HG03575 (cell line): ENCODE data around the gene SPATA4.

Experiments
- ATAC-seq: cut with Tn5 transposase; IDR thresholded peaks from one replicate; pipeline ENCODE4 v1.9.1; 2021; ENCODE audit not compliant: unreplicated experiment, insufficient number of reproducible peaks, low FRiP score; ENCODE audit errors: extremely low read depth

The SPATA4 gene

GRCh38 chr4:176193938-176194337 is 1.4 kb downstream of the SPATA4 start:
- ATAC-seq: no peak

- ATAC-seq: no peak
Measured at GRCh38 chr4:176193126-176193525, 2.3 kb downstream of the SPATA4 start.

DNA sequence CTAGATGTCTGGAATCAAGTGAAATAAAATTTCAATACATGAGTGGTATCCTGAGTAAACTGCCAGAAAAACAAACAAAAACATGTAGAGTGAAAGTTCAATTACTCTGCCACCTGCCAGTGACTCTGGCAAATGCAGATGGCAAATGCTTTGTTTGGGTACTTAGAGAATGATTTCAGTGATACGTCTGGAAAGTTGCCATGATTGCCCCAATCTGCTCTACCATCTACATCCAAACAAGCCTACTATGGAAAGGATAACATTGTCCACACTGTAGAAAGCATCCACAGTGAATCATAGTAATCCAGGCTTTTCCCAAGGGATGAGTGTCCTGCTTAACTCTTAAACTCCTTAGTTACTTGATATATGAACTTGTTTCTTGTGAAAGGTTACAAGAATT is 3.4 kb downstream of the SPATA4 start:
- no peak for ATAC-seq

GRCh38 chr4:176189891-176190795 is 5.2 kb downstream of the SPATA4 start:
- ATAC-seq: no peak

GRCh38 chr4:176188654-176189053 is 6.7 kb downstream of the SPATA4 start:
- no peak for ATAC-seq

DNA sequence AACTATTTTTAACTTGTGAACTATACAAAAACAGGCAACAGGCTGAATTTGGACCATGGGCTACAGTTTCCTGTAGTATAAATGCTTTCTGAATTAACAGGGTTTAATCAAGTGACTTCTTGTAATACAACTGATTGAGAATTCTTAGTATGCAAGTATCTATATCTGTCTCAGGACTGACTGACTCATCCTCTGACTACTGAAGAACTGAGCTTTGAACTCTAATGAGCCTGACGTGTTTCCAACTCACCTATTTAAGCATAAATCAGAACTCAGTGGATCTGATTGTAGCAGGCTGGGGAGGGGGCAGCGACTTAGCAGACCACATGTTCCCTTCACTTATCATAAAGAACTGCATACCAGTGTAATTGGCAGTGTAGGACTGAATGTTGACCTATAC is 7.8 kb downstream of the SPATA4 start:
- ATAC-seq: no peak

- no peak for ATAC-seq
Measured at GRCh38 chr4:176186671-176187395, 8.6 kb downstream of the SPATA4 start.

GRCh38 chr4:176186067-176186466 is 9.3 kb downstream of the SPATA4 start:
- no peak for ATAC-seq

DNA sequence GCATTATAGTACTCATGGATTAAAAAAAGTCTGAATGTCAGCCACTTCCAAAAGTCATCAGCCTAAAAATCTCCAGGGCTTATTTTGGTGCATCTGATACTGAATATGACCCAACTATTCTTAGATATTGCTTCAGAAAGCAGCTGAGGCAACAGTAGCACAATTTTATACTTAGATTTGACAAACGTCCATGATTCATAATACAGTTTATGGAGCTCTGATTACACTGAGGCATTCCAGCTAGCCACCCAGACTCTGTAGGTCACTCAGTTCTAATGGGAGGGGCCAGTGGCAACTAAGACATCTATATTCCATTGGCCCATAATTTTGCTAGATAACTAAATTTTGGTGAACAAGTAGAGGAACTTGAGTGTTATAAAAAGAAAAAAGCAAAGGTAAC is 10.3 kb downstream of the SPATA4 start:
- ATAC-seq: no peak

DNA sequence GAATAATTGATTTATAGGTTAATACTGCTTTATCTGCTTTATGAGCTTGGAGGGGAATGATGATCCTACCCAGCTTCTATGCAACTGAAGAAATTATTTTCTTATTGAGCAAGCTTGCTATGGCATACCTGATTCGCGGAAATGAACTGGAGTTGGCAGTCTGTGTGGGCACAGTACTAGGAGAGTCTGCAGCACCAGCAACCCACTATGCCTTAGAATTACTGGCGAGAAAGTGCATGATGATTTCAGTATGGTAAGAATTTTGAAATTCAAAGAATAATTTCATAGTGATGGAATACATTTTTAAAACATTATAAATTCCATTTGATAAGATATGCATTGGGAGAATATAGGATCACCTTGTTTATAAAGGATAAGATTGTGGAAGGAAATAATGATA is 32.3 kb downstream of the SPATA4 start:
- ATAC-seq: no peak

- no peak for ATAC-seq
Measured at GRCh38 chr4:176156656-176157055, 38.7 kb downstream of the SPATA4 start.

- ATAC-seq: no peak
Measured at GRCh38 chr4:176153124-176153523, 42.3 kb downstream of the SPATA4 start.

- ATAC-seq: no peak
Measured at GRCh38 chr4:176150704-176151103, 44.7 kb downstream of the SPATA4 start.

GRCh38 chr4:176150356-176150682 is 45.1 kb downstream of the SPATA4 start:
- no peak for ATAC-seq

- no peak for ATAC-seq
Measured at GRCh38 chr4:176149680-176150355, 45.6 kb downstream of the SPATA4 start.

DNA sequence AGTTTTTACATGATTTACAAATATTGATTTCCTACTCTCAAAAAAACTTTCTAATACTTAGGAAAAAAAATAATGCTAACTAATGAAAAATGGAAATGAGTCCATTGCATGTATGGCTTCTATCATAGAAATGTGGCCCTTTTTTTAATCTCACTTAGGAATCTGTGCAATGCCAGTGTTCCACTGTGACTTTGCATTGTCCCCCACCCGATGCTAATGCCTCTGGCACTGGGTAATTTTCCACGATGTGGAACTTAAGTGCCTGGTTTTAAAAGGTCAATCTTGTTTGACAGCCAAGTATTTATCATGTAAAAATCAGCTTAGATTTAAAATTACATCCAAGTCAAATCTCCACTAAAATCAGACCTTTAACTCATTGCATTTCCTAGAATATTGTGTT is 53.1 kb downstream of the SPATA4 start:
- no peak for ATAC-seq

DNA sequence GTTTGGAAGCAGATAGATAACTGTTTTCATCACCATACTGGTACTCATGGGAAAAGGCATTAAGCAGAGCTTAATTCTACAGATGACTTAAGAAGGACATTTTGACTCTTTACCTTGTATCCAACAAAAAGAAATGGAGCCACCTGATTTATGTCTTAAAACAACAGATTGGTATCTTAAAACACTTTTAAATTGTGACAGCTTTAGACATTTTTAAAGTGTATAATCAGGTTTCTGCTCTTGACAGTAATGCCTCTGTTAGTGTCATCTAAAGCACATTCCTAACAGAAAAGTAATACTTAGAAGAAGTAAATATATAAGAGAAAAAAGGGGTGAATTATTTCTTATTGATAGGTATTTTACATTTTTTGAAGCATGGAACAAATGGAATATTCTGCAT is 55.9 kb downstream of the SPATA4 start:
- ATAC-seq: no peak

DNA sequence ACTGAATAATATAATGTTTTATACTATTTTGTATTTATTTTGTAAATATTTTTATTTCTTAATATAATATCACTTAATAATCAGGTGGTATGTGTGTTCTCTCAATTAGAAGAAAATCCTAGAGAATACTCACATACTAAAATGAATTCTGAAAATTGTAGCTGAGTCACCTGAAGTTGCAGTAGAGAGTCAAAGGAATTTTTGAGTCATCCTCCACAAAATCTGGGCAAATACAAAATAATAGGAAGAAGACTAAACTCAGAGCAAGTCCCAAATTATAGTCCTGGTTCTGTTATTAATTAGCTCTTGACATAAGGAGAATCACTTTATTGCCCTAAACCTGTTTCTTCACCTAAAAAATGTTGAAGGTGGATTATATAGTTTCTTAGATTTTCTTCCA is 57.8 kb downstream of the SPATA4 start:
- ATAC-seq: no peak

DNA sequence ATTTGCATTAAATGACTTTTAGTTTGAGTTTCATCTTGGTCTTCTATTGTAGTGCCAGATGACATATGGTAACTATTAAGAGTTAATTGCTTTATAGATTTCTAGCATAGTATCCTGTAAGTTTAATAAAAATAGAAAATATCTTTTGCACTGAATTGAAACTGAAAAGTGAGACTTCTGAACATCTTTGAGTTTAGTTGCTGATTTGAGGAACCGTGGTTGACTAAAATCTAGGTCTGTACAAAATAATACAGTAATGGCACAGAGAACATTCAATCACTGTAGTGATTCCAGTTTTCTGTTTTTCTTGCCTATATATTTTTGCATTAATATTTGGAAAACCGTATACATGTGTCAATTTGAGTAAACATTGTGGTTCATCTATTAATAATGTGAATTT is 60.7 kb downstream of the SPATA4 start:
- no peak for ATAC-seq
